HG02840 (cell line): ENCODE data around the gene DARS1.

Experiments used
- ATAC-seq: cut with Tn5 transposase; IDR thresholded peaks from one replicate; pipeline ENCODE4 v1.9.1; 2021; ENCODE audit warnings: mild to moderate bottlenecking, moderate library complexity, moderate number of reproducible peaks; ENCODE audit not compliant: unreplicated experiment, low FRiP score

Gene DARS1

DNA sequence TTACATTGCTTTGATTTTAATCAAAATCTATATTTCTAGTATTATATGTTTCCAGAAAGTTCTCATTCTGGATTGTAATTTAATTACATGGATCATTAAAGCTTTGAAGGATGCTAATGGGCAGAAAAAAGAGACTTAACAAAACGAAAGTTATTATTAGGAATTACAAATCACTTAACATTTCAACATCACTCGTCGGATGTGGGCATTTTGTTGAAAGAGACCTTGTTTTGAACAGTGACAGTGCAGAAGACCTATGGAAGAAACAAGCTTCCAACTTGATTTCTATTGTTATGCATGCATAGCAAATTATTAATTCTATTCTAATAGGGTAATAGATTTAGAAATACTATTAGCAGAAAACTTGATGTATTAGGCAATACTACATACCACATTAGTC lies 31.4 kb upstream of the DARS1 start:
- no peak for ATAC-seq

DNA sequence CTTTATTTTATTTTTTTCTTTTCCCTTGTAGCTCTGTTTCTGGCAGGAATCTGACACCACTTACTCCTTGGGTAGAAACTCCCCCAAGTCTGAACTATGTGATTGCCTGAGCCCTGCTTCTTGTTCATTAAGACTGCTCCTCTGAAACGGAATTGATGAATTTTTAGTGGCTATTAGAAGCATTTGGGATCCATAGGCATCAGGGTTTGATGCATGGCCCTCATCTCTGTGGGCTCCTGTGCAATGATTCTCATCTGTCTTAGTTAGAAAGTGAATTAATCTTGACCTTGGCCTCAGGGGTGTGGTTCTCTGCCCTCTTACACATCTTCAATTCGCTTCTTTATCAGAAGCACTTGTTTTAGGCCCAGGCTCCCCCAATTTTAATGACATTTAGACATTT lies 31.0 kb upstream of the DARS1 start:
- ATAC-seq, result no peak

DNA sequence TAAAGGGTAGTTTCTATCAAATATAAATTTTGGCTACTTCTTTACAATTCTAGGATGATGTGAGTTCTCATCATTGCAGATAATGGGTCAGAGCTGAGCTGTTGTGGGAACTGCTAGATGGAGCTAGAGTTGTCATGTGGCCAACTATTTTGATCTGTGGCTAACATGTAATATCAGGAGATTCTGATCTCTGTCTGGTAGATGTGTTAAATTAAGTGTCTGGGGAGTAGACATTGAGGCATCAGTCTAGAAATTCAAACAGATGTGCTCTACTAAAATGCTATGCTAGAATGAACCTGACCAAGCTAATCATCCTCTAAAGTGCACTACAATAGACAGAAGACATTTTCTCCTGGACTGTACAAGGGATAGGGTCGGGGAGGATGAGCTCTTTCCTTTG lies 30.3 kb upstream of the DARS1 start:
- no peak for ATAC-seq

DNA sequence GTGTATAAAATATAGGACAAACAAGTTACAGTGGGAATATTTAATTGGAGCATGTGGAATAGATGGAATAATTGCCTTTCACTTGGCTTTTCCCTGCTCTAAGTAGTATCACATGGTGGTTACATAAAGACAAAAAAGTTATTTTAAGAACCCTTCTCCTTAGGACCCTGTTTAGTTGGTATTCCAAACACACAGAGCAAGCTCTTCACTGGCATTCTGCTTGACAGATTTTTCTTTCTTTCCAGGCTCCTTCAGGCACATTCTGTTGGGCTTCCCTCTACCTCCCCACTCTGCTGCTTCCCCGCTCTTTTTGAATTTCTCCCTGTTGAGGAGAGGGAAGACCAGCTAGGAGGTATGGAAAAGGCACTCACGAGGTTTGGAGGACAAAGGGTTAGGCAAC lies 29.0 kb upstream of the DARS1 start:
- no peak for ATAC-seq

DNA sequence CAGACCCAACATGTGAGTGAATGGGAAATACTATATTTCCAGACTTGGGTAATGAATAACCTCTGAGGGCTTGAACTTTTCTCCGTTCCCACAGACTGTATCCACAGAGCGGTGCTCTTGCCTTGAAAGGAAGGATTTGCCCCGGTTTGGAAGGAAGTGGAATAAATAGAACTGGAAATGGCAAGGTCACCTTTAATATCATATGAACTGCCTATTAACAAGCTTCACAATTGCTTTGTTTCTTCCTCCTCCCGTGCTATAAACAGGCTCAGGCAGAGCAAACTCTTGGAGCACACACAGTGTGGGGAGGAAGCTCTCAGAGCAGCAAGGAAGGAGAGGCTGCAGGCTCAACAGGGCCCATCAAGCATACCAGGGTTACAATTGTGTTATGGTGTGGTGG lies 28.5 kb upstream of the DARS1 start:
- ATAC-seq, result no peak

DNA sequence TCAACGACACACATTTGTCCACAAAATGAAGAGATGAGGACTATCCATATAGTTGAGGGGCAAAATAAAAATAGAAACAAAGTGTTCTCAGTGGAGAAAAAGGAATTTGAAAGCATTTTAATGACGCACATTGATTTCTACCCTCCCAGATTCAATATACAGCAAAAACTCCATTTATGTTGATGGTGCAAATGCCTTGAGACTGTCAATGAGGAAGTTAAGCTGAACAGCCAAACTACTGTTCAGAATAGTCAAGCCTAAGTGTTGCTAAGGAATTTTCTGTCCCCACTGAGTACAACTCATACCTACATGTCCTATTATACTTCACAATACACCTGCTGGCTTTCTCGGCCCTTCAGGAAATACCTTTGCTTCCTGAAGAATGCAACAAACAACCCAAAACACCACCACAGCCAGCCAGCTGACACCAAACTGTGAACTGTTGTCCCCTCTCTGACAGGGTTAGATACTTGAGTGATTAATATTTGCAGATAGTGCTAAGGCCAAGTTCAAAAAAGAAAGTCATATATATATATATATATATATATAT lies 27.8 kb upstream of the DARS1 start:
- no peak for ATAC-seq

DNA sequence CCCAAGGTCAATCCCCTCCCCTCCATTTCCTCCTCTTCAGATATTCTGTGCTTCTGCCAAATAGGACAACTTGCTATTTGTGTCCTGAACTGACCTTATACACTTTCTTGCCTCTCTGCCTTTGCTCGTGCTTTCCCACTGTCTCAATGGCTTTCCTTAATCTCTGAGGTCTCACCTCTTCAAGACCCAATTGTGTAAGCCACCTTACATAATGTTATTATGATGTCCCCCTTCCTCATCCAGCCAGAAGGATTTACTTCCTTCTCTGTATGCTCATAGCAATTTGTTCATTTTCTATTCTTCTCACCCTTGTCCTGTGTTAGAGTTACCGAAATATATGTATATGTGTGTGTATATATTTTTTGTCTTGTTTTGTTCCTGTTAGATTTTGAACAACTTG lies 26.9 kb upstream of the DARS1 start:
- ATAC-seq, result no peak

DNA sequence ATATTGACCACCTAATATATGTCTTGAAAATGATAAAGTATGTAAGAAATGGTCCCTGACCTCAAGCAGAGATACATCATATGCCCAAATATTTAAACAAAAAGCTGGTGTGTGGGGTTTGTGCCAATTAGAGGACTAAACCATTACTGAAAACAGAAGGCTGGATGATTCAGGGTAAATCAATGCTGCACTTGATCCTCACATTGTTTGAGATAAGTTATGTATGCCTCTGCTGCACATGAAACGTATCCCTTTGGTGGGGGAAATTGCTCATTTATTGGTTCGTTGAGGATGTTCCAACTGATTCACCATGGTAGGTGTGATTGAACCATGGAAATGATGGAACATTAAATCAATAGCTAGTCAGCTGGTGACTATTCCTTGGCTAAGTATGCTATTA lies 24.7 kb upstream of the DARS1 start:
- no peak for ATAC-seq

DNA sequence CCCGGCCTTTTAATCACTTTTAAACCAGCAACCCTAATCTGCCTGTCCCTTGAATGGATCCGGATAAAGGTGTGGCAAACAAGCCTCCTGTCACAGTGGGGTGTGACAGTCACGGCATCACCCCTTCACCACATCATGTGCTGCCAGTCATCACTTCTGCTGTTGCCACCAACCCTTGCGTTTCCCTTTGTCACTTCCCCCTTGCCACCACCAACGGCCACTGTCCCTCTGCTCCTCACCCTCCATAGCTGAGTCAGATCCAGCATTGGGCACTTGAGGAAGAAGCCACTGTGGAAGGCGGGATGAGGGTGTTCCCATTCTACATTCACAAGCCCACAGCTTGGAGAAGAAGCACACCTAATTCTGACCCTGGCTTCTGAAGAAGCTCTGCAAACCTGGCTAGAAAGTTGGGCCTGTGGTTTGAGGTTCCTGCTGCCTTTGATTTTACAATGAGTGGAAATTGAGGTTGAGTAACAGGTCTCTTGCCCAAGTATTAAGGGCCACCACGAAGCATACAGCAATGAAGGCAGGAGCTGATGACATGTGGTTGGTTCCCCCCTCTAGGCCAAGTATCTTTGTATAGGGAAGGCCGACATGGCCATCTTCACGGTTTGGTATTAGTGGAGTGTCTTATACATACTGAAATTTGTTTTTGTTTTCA lies 22.9 kb upstream of the DARS1 start:
- no peak for ATAC-seq

DNA sequence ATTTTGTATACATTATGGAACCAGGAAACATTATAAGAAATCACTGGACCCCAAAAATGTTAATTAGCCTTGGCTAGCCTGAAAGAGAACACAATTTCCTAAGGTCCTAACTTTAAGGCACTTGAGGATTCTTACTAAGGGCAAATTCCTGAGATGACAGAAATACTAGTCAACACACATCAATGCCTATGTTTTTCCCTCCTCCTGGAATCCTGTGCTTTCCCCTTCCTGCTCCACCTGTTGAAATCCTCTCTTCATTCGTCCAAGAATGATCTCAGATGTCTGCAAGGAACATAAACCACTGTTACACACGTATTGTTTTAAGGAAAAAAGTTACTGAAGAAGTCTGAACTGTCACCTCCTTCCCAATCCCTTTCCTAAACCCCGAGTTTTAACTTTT lies 21.2 kb upstream of the DARS1 start:
- ATAC-seq, result no peak

DNA sequence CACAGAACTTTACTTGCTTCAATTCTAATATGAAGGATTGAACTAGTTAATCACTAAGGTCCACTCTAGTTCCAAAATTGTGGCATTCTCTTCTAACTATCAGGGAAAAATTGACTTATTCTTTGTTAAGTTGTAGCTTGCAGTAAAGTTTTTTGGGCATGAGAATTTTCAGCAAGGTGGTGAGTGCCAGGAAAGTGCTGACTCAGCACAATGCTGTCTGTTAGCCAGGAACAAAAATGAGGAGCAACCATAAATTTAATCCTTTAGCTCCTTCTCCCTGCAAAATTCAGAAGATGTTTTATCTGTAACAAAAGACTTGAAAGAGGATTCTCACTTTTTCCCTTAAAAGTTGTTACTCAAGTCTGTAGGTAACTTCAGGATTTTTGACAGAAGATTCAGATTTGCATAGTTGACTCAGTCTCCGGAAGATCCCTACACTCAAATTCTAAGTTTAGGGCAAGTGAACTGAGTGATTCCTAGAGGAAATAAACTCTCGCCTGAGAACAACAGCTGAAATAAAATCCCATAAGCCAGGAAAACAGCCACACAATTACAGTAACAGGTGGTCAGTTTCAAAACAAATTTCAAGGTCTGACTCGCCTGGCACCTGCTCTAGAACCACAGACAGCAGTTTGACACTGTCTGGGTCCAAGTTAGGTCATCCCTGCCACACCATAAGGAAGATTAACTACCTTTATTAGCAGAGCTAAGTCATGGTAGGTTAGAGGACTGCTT lies 20.2 kb upstream of the DARS1 start:
- peak; percentile 74 for ATAC-seq

DNA sequence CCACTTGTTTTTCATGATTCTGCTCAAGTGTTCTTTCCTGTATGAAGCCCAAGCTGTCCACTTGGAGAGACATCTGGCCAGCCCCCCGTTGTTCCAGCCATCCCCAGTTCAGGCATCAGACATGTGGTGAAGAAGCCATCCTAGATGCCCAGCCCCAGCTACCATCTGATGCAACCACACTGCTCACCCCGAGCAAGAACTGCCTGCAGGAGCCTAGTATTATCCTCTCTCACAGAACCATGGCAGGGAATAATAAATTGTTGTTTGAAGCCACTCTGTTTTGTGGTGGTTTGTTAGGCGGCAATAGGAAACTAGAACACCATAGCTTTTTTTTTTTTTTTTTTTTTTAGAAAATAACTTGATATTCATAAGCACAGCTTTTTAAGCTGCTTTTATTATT lies 19.5 kb upstream of the DARS1 start:
- ATAC-seq, result no peak

DNA sequence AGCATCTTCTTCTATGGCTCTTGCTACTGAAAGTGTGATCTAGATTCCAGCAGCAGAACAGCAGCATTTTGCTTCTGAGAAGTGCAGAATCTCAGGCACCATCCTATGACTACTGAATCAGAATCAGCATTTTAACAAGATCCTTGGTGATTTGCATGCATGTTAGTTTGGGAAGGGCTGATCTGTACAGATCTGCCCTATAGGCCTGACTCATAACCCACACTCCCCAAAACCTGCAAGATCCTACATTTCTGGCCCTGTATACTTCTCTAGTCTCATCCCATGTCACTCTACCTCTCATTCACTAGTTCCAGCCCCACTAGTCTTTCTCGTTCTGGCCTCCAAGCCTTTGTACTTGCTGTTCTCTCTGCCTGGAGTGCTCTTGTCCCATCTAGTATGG lies 15.7 kb upstream of the DARS1 start:
- ATAC-seq, result no peak

DNA sequence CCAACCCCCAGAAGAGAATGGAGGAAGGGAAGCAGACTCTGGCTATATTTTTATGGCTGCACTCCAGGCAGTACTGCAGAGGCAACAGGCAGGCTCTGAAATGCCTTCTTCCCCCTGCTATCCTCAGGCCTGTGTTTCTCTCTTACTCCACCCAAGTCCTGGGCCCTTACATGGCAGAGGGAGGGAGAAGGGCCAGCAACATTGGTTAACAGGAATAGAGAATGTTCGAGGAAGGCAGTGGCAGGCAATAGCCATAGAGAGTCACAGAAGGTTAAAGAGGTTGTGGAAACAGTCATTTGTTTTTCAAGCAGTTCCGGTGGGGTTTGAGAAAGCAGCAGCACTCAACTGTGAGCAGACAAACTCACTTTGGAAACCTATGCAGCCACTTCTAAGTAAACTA lies 15.1 kb upstream of the DARS1 start:
- ATAC-seq, result peak; percentile 51

DNA sequence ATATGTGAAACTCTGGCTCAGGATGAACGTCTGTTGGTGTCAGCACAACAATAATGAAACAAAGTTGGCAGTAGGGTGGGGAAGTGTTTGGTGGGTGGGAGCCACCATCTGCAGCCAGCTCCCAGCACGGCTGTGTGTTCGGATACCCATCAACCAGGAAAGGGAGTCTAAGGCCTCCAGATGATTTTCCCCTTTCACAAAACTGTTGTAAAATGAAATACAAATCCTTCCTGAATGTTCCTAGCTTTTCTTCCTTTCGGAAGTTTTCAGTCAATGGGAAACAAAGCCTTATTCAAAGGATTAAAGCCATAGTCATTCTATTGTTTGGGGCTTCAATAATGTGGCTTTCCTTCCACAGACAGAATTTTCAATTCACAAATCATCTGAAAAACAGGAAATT lies 14.5 kb upstream of the DARS1 start:
- ATAC-seq, result no peak

DNA sequence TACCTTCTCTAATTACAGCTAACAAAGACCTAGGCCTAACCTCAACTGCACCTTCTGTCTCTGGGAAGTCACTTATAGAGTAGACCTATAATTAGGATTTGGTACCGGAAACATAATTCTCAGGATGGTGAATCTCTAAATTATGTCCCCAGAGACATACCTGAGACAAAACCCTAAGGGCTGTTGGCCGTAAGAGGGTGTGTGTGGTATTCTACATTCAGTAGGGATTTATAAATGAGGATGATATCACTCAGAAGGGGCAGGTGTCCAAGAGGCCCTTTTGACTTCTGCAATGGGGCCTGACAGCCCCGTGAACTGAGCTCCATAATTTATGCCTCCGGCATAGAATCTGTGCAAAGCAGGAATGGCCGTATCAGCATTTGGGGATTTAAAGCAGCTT lies 13.5 kb upstream of the DARS1 start:
- no peak for ATAC-seq

DNA sequence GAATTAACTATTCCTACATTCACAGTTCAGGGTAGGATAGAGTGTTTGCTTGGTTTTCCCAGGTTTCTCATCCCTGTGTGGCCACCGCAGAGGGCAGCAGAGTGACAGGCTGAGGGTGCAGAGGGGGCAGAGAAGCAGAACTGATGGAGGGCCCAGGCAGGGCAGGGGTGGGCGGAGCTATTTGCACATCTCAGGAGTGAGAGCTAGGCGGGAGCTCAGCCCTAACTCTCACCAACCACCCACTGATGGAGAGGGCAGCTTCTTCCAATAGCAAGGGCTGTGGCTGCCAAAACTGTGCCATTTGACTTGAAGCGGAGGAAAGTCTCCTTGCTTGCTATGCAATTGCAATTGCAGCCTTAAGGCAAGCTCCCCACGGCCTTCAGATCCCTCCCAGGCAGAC lies 12.0 kb upstream of the DARS1 start:
- no peak for ATAC-seq

DNA sequence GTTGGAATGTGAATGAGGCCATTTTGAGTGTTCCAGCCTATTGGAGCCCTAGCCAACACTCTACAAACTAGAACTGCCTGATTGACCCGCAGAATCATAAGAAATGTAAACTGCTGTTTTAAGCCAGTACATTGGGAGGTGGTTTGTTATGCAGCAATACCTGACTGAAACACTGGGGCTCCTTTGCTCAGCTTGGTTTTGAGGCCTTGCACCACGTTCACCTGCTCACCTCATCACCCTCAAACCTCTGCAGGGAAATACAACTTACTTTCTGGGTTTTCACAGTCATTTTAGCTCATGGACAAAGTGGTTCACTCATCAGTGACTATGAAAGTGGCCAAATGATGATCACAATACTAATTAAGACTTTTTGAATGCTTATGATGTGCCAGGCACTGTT lies 10.9 kb upstream of the DARS1 start:
- ATAC-seq, result no peak

DNA sequence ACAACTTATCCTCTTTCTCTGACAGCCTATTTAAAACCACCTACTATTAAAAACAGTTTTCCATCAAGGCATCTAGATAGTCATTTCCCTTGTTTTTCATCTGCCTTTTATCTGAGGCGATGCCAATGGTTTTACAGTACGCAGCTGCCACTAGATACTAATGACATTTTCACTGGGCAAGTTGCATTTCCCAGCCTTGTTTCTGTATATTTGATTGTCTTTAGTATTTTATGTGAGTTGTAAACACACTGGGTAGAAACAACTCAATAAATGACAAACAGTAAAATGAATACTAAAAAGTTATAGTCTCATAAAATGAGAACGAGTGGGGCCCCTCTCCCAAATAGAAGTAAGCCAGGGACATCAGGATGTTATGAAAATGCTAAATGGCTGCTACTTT lies 8.9 kb upstream of the DARS1 start:
- ATAC-seq, result no peak

DNA sequence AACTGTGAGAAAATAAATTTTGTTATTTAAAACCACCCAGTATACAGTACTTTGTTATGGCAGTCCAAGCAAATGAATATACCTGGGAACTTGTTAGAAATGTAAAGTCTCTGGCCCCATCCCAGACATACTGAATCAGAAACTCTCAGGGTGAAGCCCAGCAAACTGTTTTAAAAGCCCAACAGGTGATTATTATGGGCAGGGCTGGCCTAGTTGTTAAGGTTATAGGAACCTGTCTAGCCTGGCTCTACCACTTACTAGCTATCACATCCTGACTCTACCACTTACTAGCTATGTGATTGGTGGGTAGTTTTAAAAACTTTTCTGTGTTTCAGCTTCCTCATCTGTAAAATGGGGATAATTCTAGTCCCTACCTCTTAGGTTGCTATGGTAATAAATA lies 8.0 kb upstream of the DARS1 start:
- ATAC-seq, result no peak

DNA sequence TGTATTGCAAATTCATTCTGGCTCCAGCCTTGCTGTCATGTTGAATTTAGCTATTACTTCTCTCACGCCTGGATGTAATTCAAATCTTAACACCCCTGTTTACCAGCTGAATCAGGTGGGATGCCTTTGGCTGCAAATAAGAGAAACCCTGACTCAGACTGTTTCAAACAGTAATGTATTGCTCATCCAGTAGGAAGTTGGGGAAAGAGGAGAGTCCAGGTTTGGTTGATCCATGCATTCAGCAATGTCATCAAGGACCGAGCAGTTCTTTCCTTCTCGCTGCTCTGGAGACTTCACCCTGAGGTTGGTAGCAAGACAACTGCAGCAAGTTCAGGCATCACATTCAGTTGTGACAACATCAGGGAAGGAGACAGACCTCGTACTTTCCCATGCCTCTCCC lies 6.4 kb upstream of the DARS1 start:
- ATAC-seq, result no peak

DNA sequence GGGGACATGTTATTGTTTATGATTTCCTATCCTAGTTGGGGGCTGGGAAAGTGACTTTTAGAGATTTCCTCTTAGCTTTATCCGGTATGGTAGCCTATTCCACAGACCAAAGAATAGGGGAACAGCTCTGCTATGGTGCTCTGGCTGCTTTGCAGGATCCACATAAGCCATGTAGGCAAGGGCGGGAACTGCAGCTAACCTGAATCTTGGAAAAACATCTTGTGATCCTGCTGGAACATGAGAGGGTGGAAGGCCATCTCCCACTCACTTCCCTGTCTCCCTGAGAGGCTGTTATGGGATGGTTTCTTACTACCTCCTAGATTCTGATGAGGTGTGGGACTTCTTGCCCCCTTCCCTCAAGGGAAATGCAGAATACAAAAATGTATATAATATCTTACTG lies 2.0 kb upstream of the DARS1 start:
- ATAC-seq, result no peak
